CD4-positive, alpha-beta T cell (primary cell): ENCODE results near the gene DPEP3. TPM values are rescaled to one million over a fixed set of nuclear protein-coding genes. Genes with fewer than 3 reads are reported as not detected.
A peak's percentile ranks its signal among the peaks of the same experiment; 100 is the strongest.

Source experiments
- ATAC-seq: fragments of 200-7000 bp; cut with Tn5 transposase; one replicate; pipeline ENCODE4 v1.10.0; 2022; ENCODE audit warnings: mild to moderate bottlenecking; ENCODE audit not compliant: poor library complexity
- CTCF ChIA-PET: fragments of 350-600 bp; sonication (Branson Sonifier 250); formaldehyde crosslinking; loops from one replicate; lab custom pipeline; 2021; ENCODE audit warnings: antibody characterized with exemption, inconsistent platforms; lab: Charles Lee
- POLR2A ChIA-PET: fragments of 350-600 bp; sonication (Branson Sonifier 250); formaldehyde crosslinking; loops from one replicate; lab custom pipeline; 2021; ENCODE audit warnings: antibody characterized with exemption, inconsistent platforms; lab: Charles Lee
- DNase-seq, 14 experiments: peaks; one replicate each; pipeline ENCODE4 v3.0.0-alpha.2; 2013 to 2020; ENCODE audit warnings: mixed read lengths in 2 of 14
- H3K27ac ChIP-seq, 2 donors: one replicate each; pipeline versions ENCODE4 v1.5.1 to v1.7.0; 2013; ENCODE audit warnings: low read length in 2 of 2, low read depth in 1 of 2, mild to moderate bottlenecking in 1 of 2
- H3K27me3 ChIP-seq, 2 experiments: 1 replicate in 1 of 2; 2 replicates in 1 of 2; pipeline versions ENCODE4 v1.6.1 to v1.7.0; 2013; ENCODE audit warnings: low read length in 2 of 2, control low read depth in 1 of 2, mild to moderate bottlenecking in 1 of 2, moderate library complexity in 1 of 2; ENCODE audit not compliant: insufficient read depth in 2 of 2, control insufficient read depth in 1 of 2
- H3K36me3 ChIP-seq: one replicate; pipeline ENCODE4 v1.6.1; 2013; ENCODE audit warnings: low read length, control low read depth; ENCODE audit not compliant: insufficient read depth
- H3K4me1 ChIP-seq: one replicate; pipeline ENCODE4 v1.6.1; 2013; ENCODE audit warnings: low read length, control low read depth; ENCODE audit not compliant: insufficient read depth
- H3K4me3 ChIP-seq: one replicate; pipeline ENCODE4 v1.5.1; 2013; ENCODE audit warnings: mild to moderate bottlenecking, low read length, moderate library complexity
- H3K9me3 ChIP-seq, 2 experiments: 1 replicate in 1 of 2; 2 replicates in 1 of 2; pipeline versions ENCODE4 v1.6.1 to v1.7.0; 2013; ENCODE audit warnings: low read length in 2 of 2, mild to moderate bottlenecking in 2 of 2, control low read depth in 1 of 2, moderate library complexity in 1 of 2; ENCODE audit not compliant: control insufficient read depth in 1 of 2, insufficient read depth in 1 of 2
- H3K27ac Mint-ChIP-seq: one replicate; pipeline ENCODE4 v1.8.0; 2020; ENCODE audit warnings: mixed read lengths
- H3K27me3 Mint-ChIP-seq: one replicate; pipeline ENCODE4 v1.8.0; 2021; ENCODE audit warnings: mixed read lengths
- H3K36me3 Mint-ChIP-seq: one replicate; pipeline ENCODE4 v1.8.0; 2021; ENCODE audit warnings: low read depth, mixed read lengths
- H3K4me1 Mint-ChIP-seq: one replicate; pipeline ENCODE4 v1.8.0; 2021; ENCODE audit warnings: low read depth, mixed read lengths
- H3K4me3 Mint-ChIP-seq: one replicate; pipeline ENCODE4 v1.8.0; 2020; ENCODE audit warnings: mild to moderate bottlenecking, mixed read lengths
- H3K9me3 Mint-ChIP-seq: one replicate; pipeline ENCODE4 v1.8.0; 2020; ENCODE audit warnings: mixed read lengths
- intact Hi-C, 2 experiments: fragments of 100-400 bp; cut with DNase I in 1 of 2; cut with micrococcal nuclease in 1 of 2; formaldehyde crosslinking; loops; one replicate each; pipeline versions ENCODE4 v1.15.1 to v1.9.0; 2023 to 2025; cut with DNase I, micrococcal nuclease
- total RNA-seq, 174 experiments: library from RNA in 2 of 174; stranded (reverse) in 2 of 174; gene quantifications; one replicate each; pipeline ENCODE4 v1.2.3 and lab custom pipeline; 2021 to 2026
- TF ChIP-seq, protein P1 (sequence below): fragments of 200-600 bp; IDR thresholded peaks from one replicate; pipeline ENCODE4 v1.8.0; 2022; ENCODE audit warnings: antibody characterized with exemption, mild to moderate bottlenecking

Gene DPEP3
- total RNA-seq, 2 experiments from 2014 or later: 0.53 to 0.63 TPM

DNA sequence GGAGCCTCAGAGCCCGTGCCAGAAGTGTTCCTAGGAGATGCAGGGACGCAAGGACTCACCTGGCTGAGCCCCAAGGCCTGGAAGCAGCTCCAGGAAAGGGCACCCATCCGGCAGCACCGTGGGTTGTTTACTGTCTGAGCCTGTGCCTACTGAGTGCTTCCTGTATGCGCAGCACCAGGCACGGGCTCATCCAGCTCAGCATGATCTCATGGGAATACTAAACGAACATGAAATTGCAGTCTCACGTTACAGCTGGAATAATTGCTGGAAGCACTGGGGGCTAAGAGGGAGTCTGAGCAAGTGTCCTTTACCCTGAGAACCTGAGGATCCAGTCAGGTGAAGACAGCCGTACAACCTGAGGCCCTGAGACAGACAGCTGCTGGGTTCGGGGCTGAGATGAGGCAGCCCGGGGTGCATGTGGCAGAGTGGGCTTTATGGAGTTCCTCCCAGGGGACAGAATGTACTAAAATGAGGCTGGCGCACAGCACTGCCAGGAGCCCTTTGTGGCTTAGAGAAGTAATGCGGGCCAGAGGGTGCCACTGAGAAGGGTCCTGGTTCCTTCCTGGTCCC lies 54.0 kb downstream of the DPEP3 start:
- Histone ChIP-seq H3K27ac (no peak overlapping the region), H3K27me3 (no peaks in the 10 kb centered on the region), H3K36me3 (peaks cover 56% of the 10 kb centered on the region), H3K9me3 (no peaks in the 10 kb centered on the region), H3K4me1 (peaks cover 12% of the 10 kb centered on the region), H3K4me3 (no peak overlapping the region)
- H3K4me1 Mint-ChIP-seq: peaks cover 9% of the 10 kb centered on the region
- no peaks in the 10 kb centered on the region for H3K9me3 Mint-ChIP-seq
- intact Hi-C loops: no loop called here
- H3K36me3 Mint-ChIP-seq: peaks cover 31% of the 10 kb centered on the region
- ChIA-PET CTCF (interaction anchor here (1.0 to 2.0 kb wide), 2 partner anchors 110 kb away, joined by 4 to 8 read pairs; no protein-coding TSS in a partner anchor), POLR2A (interaction anchor here (1.3 kb wide), 1 partner anchor 9 kb away, joined by 5 read pairs; no protein-coding TSS in a partner anchor)
- ATAC-seq: no peak
- H3K4me3 Mint-ChIP-seq: no peak overlapping the region
- no peaks in the 10 kb centered on the region for H3K27me3 Mint-ChIP-seq
- peak in 1 of 14 experiments; percentile 6 for DNase-seq
- H3K27ac Mint-ChIP-seq: no peak overlapping the region
- TF ChIP-seq, protein P1, sequence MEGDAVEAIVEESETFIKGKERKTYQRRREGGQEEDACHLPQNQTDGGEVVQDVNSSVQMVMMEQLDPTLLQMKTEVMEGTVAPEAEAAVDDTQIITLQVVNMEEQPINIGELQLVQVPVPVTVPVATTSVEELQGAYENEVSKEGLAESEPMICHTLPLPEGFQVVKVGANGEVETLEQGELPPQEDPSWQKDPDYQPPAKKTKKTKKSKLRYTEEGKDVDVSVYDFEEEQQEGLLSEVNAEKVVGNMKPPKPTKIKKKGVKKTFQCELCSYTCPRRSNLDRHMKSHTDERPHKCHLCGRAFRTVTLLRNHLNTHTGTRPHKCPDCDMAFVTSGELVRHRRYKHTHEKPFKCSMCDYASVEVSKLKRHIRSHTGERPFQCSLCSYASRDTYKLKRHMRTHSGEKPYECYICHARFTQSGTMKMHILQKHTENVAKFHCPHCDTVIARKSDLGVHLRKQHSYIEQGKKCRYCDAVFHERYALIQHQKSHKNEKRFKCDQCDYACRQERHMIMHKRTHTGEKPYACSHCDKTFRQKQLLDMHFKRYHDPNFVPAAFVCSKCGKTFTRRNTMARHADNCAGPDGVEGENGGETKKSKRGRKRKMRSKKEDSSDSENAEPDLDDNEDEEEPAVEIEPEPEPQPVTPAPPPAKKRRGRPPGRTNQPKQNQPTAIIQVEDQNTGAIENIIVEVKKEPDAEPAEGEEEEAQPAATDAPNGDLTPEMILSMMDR: no peak

Other genes with a start within 250 kb of the DPEP3 start
- 10 to 100 TPM; 12.0 to 13.6 TPM for gene RANBP10, start 173.9 kb downstream of the DPEP3 start, total RNA-seq
- under 1 TPM; 0.52 to 0.61 TPM for gene TSNAXIP1, start 173.6 kb downstream of the DPEP3 start, total RNA-seq
- 10 to 100 TPM; 31.2 to 32.1 TPM for gene THAP11, start 138.2 kb downstream of the DPEP3 start, total RNA-seq
- 10 to 100 TPM; 24.0 to 25.7 TPM for gene NUTF2, start 133.6 kb downstream of the DPEP3 start, total RNA-seq
- gene CENPT, start 132.8 kb downstream of the DPEP3 start, total RNA-seq: 10 to 100 TPM; 77.5 to 84.1 TPM
- gene EDC4, start 107.4 kb downstream of the DPEP3 start, total RNA-seq: 100 to 1,000 TPM; 134 to 145 TPM
- gene NRN1L, start 95.6 kb downstream of the DPEP3 start, total RNA-seq: 1 to 10 TPM; 2.9 to 4.4 TPM
- gene PSKH1, start 87.2 kb downstream of the DPEP3 start, total RNA-seq: 10 to 100 TPM; 11.4 to 13.3 TPM
- 10 to 100 TPM; 18.3 to 19.5 TPM for gene CTRL, start 48.6 kb downstream of the DPEP3 start, total RNA-seq
- 10 to 100 TPM; 68.7 to 71.6 TPM for gene PSMB10, start 43.6 kb downstream of the DPEP3 start, total RNA-seq
- 1 to 10 TPM; 5.9 to 6.3 TPM for gene LCAT, start 36.4 kb downstream of the DPEP3 start, total RNA-seq
- gene SLC12A4, start 11.9 kb downstream of the DPEP3 start, total RNA-seq: 10 to 100 TPM; 15.1 to 17.7 TPM
- 10 to 100 TPM; 42.2 to 43.5 TPM for gene DPEP2, start 19.0 kb upstream of the DPEP3 start, total RNA-seq
- not detected for gene DPEP2NB, start 35.4 kb upstream of the DPEP3 start, total RNA-seq
- 10 to 100 TPM; 18.9 to 19.4 TPM for gene DDX28, start 42.7 kb upstream of the DPEP3 start, total RNA-seq
- 10 to 100 TPM; 10.4 to 13.6 TPM for gene DUS2, start 42.8 kb upstream of the DPEP3 start, total RNA-seq
- 10 to 100 TPM; 84.8 to 94.4 TPM for gene NFATC3, start 104.9 kb upstream of the DPEP3 start, total RNA-seq